Natural killer cell (primary cell): ENCODE results near the gene NF1. TPM values are rescaled to one million over a fixed set of nuclear protein-coding genes. Genes with fewer than 3 reads are reported as not detected.
"Not testable (repeated sequence)": the region's sequence is repeated elsewhere in the genome, so short reads cannot be mapped to it uniquely, and the experiment has no call there.

Source experiments
- ATAC-seq, 3 donors: fragments of 150-1000 bp in 2 of 3; fragments of 200-7000 bp in 1 of 3; cut with Tn5 transposase; 1 replicate in 1 of 3; 2 replicates in 2 of 3; pipeline ENCODE4 v1.10.0; 2021; ENCODE audit warnings: mild to moderate bottlenecking in 2 of 3, moderate library complexity in 2 of 3
- DNase-seq, 2 donors: peaks; one replicate each; pipeline versions ENCODE4 v3.0.0 to v3.0.0-alpha.2; 2013 to 2021; ENCODE audit warnings: mixed read lengths in 1 of 2
- H3K27ac ChIP-seq: one replicate; pipeline ENCODE4 v1.5.1; 2013; ENCODE audit warnings: mild to moderate bottlenecking, low read length
- H3K27me3 ChIP-seq: one replicate; pipeline ENCODE4 v1.6.1; 2013; ENCODE audit warnings: low read length; ENCODE audit not compliant: control insufficient read depth, insufficient read depth
- H3K36me3 ChIP-seq: one replicate; pipeline ENCODE4 v1.6.1; 2013; ENCODE audit warnings: low read length; ENCODE audit not compliant: control insufficient read depth, insufficient read depth
- H3K4me1 ChIP-seq: one replicate; pipeline ENCODE4 v1.6.1; 2013; ENCODE audit warnings: low read length; ENCODE audit not compliant: control insufficient read depth, insufficient read depth
- H3K4me3 ChIP-seq: one replicate; pipeline ENCODE4 v1.5.1; 2013; ENCODE audit warnings: low read length
- H3K9me3 ChIP-seq: one replicate; pipeline ENCODE4 v1.6.1; 2013; ENCODE audit warnings: low read length; ENCODE audit not compliant: control insufficient read depth, insufficient read depth
- H3K27ac Mint-ChIP-seq, 2 donors: one replicate each; pipeline ENCODE4 v1.8.0; 2022; ENCODE audit warnings: mild to moderate bottlenecking in 2 of 2, mixed read lengths in 2 of 2, moderate library complexity in 1 of 2
- H3K27me3 Mint-ChIP-seq, 2 donors: one replicate each; pipeline ENCODE4 v1.8.0; 2022; ENCODE audit warnings: low read depth in 2 of 2, mixed read lengths in 2 of 2
- H3K36me3 Mint-ChIP-seq: one replicate; pipeline ENCODE4 v1.8.0; 2022; ENCODE audit warnings: mixed read lengths
- H3K4me1 Mint-ChIP-seq, 2 donors: one replicate each; pipeline ENCODE4 v1.8.0; 2022; ENCODE audit warnings: mixed read lengths in 2 of 2
- H3K4me3 Mint-ChIP-seq: one replicate; pipeline ENCODE4 v1.8.0; 2022; ENCODE audit warnings: mild to moderate bottlenecking, moderate library complexity, mixed read lengths
- H3K9me3 Mint-ChIP-seq, 2 donors: one replicate each; pipeline ENCODE4 v1.8.0; 2022; ENCODE audit warnings: mixed read lengths in 2 of 2
- WGBS: methylation state at CpG from one replicate; pipeline ENCODE4 v1.1.7; 2013; ENCODE audit warnings: missing lambda C conversion rate; ENCODE audit not compliant: insufficient coverage; 5-methylcytosine and 5-hydroxymethylcytosine counted together
- intact Hi-C: fragments of 100-400 bp; cut with micrococcal nuclease; formaldehyde crosslinking; loops from one replicate; pipeline ENCODE4 v1.14.2; 2022
- total RNA-seq, 4 donors: library from RNA; stranded (reverse); fragments of 120-200 nt in 1 of 4; gene quantifications; one replicate each; pipeline versions ENCODE4 v1.2.3 to v1.2.4, GENCODE V29; 2013 to 2022
- TF ChIP-seq, protein P1 (sequence below): fragments of 200-600 bp; IDR thresholded peaks from one replicate; pipeline ENCODE4 v1.8.0; 2022; ENCODE audit warnings: antibody characterized with exemption

NF1 gene
- total RNA-seq, 3 donors from 2014 or later (not counting 1 experiment from before 2014, with no cell fraction given), result 30.3 to 40.7 (median 38.8) TPM

DNA sequence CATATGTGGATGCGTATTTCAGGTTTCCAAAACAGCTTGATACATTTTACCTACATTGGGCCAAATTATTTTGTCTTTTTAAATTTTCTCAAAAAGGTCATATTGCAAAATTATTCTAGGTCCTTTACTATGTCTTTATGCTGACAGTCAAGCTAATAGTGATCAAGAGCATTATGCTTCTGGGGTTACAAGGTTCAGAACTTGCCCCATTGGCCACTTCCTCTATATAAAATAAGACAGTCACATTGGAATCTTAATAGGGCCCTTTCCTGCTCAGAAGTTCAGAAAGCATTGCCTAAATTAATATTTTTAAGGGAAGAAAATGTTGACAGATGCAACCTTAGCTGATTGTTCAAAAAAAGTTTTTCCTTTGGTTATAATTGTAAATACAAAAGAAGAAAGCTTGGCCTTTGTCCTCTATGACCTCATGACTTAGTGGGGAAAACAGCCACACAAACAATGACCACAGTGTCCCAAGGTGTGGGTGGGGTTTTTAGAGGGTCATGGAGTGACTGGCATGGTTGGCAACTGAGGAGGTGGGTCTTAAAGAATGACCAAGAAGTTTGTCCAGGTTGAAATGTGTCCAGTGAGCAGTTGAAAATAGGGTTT lies 284.9 kb downstream of the NF1 start:
- Histone ChIP-seq H3K4me1 (no peaks in the 10 kb centered on the region), H3K27ac (no peak overlapping the region), H3K9me3 (no peaks in the 10 kb centered on the region), H3K4me3 (no peak overlapping the region), H3K36me3 (peaks cover 2% of the 10 kb centered on the region), H3K27me3 (no peaks in the 10 kb centered on the region)
- H3K36me3 Mint-ChIP-seq, result no peaks in the 10 kb centered on the region
- WGBS, result no CpG with 5 or more reads among the region's 1 CpG
- ATAC-seq (no peak), DNase-seq (no peak)
- TF ChIP-seq, protein P1, sequence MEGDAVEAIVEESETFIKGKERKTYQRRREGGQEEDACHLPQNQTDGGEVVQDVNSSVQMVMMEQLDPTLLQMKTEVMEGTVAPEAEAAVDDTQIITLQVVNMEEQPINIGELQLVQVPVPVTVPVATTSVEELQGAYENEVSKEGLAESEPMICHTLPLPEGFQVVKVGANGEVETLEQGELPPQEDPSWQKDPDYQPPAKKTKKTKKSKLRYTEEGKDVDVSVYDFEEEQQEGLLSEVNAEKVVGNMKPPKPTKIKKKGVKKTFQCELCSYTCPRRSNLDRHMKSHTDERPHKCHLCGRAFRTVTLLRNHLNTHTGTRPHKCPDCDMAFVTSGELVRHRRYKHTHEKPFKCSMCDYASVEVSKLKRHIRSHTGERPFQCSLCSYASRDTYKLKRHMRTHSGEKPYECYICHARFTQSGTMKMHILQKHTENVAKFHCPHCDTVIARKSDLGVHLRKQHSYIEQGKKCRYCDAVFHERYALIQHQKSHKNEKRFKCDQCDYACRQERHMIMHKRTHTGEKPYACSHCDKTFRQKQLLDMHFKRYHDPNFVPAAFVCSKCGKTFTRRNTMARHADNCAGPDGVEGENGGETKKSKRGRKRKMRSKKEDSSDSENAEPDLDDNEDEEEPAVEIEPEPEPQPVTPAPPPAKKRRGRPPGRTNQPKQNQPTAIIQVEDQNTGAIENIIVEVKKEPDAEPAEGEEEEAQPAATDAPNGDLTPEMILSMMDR, result no peak
- H3K9me3 Mint-ChIP-seq, result no peaks in the 10 kb centered on the region
- H3K27me3 Mint-ChIP-seq, result no peaks in the 10 kb centered on the region
- H3K27ac Mint-ChIP-seq, result no peak overlapping the region
- no peak overlapping the region for H3K4me3 Mint-ChIP-seq
- intact Hi-C loops, result no loop called here
- H3K4me1 Mint-ChIP-seq, result no peaks in the 10 kb centered on the region

DNA sequence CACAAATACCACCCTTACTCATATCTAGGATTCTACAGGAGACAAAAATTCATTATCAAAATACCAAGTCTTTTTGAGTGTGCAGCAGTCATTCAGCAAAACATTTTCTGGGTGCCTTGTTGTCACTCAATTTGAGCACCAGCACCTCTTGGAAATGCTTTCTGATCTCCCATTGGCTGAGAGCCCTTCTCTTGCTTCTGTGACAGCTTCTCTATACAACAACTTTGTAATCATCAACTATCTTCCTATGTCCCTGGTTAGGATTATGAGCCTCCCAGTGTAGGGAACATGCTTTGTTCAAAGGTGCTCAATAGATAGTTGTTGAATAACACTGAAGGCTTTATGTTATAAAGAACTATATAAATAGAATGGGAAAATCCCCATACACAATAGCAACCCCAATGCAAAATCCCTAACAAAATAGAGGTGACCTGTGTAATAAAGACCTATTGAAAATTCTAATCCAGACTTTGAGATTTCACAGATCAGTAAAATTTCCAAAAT lies 286.4 kb downstream of the NF1 start:
- intact Hi-C loops, result no loop called here
- no peaks in the 10 kb centered on the region for H3K27me3 Mint-ChIP-seq

GRCh38 chr17:31382668-31383275 lies 288.0 kb downstream of the NF1 start:
- H3K36me3 Mint-ChIP-seq, H3K36me3 ChIP-seq, intact Hi-C loops, H3K9me3 ChIP-seq, H3K27me3 Mint-ChIP-seq, H3K4me1 ChIP-seq, DNase-seq, H3K9me3 Mint-ChIP-seq, H3K4me3 ChIP-seq, H3K4me3 Mint-ChIP-seq, H3K27ac ChIP-seq, H3K4me1 Mint-ChIP-seq, H3K27ac Mint-ChIP-seq, H3K27me3 ChIP-seq, ATAC-seq: not testable (repeated sequence)
- 98% methylated on average over 11 of the region's 11 CpGs for WGBS

More for the DNA sequence above, 286.4 kb downstream of the NF1 start:
- Mint-ChIP-seq H3K27ac (no peak overlapping the region), H3K4me3 (no peak overlapping the region), H3K36me3 (no peaks in the 10 kb centered on the region), H3K9me3 (no peaks in the 10 kb centered on the region), H3K4me1 (no peaks in the 10 kb centered on the region)
- Histone ChIP-seq H3K4me3 (no peak overlapping the region), H3K36me3 (no peaks in the 10 kb centered on the region), H3K9me3 (no peaks in the 10 kb centered on the region), H3K27ac (no peak overlapping the region), H3K27me3 (no peaks in the 10 kb centered on the region), H3K4me1 (no peaks in the 10 kb centered on the region)
- TF ChIP-seq, protein P1, result no peak
- no peak for DNase-seq
- ATAC-seq, result no peak

DNA sequence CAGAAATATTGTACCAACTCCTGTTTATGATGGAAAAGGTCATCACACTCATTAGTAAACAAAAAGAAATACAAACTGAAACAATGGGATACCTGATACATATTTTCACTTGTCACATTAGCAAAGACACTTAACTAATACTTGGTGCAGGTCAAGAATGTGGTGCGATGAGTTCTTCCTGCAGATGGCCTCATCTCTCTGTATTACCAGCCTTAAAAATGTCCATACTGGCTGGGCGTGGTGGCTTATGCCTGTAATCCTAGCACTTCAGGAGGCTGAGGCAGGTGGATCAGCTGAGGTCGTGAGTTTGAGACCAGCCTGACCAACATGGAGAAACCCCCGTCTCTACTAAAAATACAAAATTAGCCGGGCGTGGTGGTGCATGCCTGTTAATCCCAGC lies 288.7 kb downstream of the NF1 start:
- H3K27me3 Mint-ChIP-seq, H3K9me3 ChIP-seq, H3K9me3 Mint-ChIP-seq, H3K4me3 Mint-ChIP-seq, H3K27ac Mint-ChIP-seq, H3K36me3 Mint-ChIP-seq, H3K4me1 Mint-ChIP-seq, H3K4me1 ChIP-seq, H3K27ac ChIP-seq, H3K4me3 ChIP-seq, ATAC-seq, H3K36me3 ChIP-seq, intact Hi-C loops, H3K27me3 ChIP-seq: not testable (repeated sequence)
- peak in 1 of 2 donors; percentile 24 for DNase-seq
- 93% methylated on average over 6 of the region's 6 CpGs for WGBS
